Astrocyte (in vitro differentiated cells and primary cell): ENCODE results near the gene BICDL2. TPM values are rescaled to one million over a fixed set of nuclear protein-coding genes. Genes with fewer than 3 reads are reported as not detected.
"Not testable (repeated sequence)": the region's sequence is repeated elsewhere in the genome, so short reads cannot be mapped to it uniquely, and the experiment has no call there.

Source experiments
- DNase-seq: peaks from one replicate; pipeline ENCODE4 v3.0.0-alpha.2; 2010; ENCODE audit warnings: low read depth
- FAIRE-seq: peaks from 2 replicates; lab custom pipeline; 2011; peaks lifted over from hg19 to GRCh38; lab: Jason Lieb, UNC
- H2AFZ ChIP-seq: 2 replicates; pipeline ENCODE4 v1.6.0; 2012; ENCODE audit warnings: low read depth, low read length, inconsistent platforms
- H3K27ac ChIP-seq: 2 replicates; pipeline ENCODE4 v1.5.1; 2011; ENCODE audit warnings: low read depth, low read length, inconsistent platforms
- H3K27me3 ChIP-seq: 2 replicates; pipeline ENCODE4 v1.6.0; 2011; ENCODE audit warnings: low read length, inconsistent platforms; ENCODE audit not compliant: insufficient read depth
- H3K36me3 ChIP-seq: 2 replicates; pipeline ENCODE4 v1.5.1; 2011; ENCODE audit warnings: low read length, inconsistent platforms; ENCODE audit not compliant: insufficient read depth
- H3K4me1 ChIP-seq: 2 replicates; pipeline ENCODE4 v1.5.1; 2011; ENCODE audit warnings: low read length, inconsistent platforms; ENCODE audit not compliant: insufficient read depth
- H3K4me2 ChIP-seq: 2 replicates; pipeline ENCODE4 v1.6.0; 2012; ENCODE audit warnings: low read length, inconsistent platforms
- H3K4me3 ChIP-seq: 2 replicates; pipeline ENCODE4 v1.5.1; 2011; ENCODE audit warnings: low read depth, mild to moderate bottlenecking, low read length, inconsistent platforms; ENCODE audit not compliant: insufficient read depth
- H3K79me2 ChIP-seq: 2 replicates; pipeline ENCODE4 v1.6.0; 2012; ENCODE audit warnings: mild to moderate bottlenecking, low read length, inconsistent platforms; ENCODE audit not compliant: insufficient read depth
- H3K9ac ChIP-seq: 2 replicates; pipeline ENCODE4 v1.6.0; 2012; ENCODE audit warnings: mild to moderate bottlenecking, low read length, inconsistent platforms
- H3K9me3 ChIP-seq: 2 replicates; pipeline ENCODE4 v1.5.1; 2012; ENCODE audit warnings: low read depth, mild to moderate bottlenecking, low read length, inconsistent platforms; ENCODE audit not compliant: insufficient read depth
- H4K20me1 ChIP-seq: 2 replicates; pipeline ENCODE4 v1.6.0; 2012; ENCODE audit warnings: low read length, inconsistent platforms; ENCODE audit not compliant: insufficient read depth
- H3K27ac Mint-ChIP-seq: one replicate; pipeline ENCODE4 v1.8.0; 2021; ENCODE audit warnings: mild to moderate bottlenecking, mixed read lengths; ENCODE audit not compliant: unreplicated experiment
- H3K27me3 Mint-ChIP-seq: one replicate; pipeline ENCODE4 v1.8.0; 2021; ENCODE audit warnings: low read depth, mixed read lengths; ENCODE audit not compliant: unreplicated experiment
- H3K36me3 Mint-ChIP-seq: one replicate; pipeline ENCODE4 v1.8.0; 2021; ENCODE audit warnings: low read depth, mixed read lengths; ENCODE audit not compliant: unreplicated experiment
- H3K4me1 Mint-ChIP-seq: one replicate; pipeline ENCODE4 v1.8.0; 2021; ENCODE audit warnings: low read depth, mixed read lengths; ENCODE audit not compliant: unreplicated experiment
- H3K4me3 Mint-ChIP-seq: one replicate; pipeline ENCODE4 v1.8.0; 2021; ENCODE audit warnings: mild to moderate bottlenecking, moderate library complexity, mixed read lengths; ENCODE audit not compliant: unreplicated experiment
- H3K9me3 Mint-ChIP-seq: one replicate; pipeline ENCODE4 v1.8.0; 2021; ENCODE audit warnings: mild to moderate bottlenecking, mixed read lengths; ENCODE audit not compliant: unreplicated experiment
- EZH2 ChIP-seq: IDR thresholded peaks from 2 replicates; pipeline ENCODE4 v1.6.1; 2012; ENCODE audit warnings: mild to moderate bottlenecking, low read length, inconsistent platforms; ENCODE audit not compliant: insufficient read depth
- total RNA-seq: library from RNA; stranded (reverse); gene quantifications from 2 replicates; pipeline ENCODE4 v1.2.1, GENCODE V29; 2021
- TF ChIP-seq, protein P1 (sequence below): IDR thresholded peaks from 2 replicates; pipeline ENCODE4 v1.5.1; 2011; ENCODE audit warnings: low read depth, mild to moderate bottlenecking, inconsistent platforms, low read length, moderate library complexity; ENCODE audit not compliant: insufficient read depth

The BICDL2 gene
- total RNA-seq, 1 donor from 2014 or later: 0.16 TPM

DNA sequence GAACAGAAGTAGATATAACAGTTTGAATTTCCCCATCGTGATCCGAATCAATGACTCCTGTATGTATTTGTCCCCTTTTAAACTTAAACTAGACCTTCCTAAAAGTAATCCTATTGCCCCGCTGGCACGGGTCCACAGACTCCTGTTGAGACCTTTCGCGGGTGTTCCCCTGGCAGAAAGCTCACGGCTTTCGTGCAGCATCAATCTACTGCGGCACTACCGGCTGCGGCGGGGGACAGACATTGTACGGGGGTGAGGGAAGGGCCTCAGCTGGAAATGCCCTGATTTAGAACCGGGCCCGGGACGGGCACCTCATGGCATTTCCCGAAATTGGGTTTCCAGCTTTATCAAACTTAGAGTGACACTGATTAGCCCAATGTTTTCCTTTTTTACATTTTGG lies 43.3 kb upstream of the BICDL2 start:
- Mint-ChIP-seq H3K27ac (no peak overlapping the region), H3K4me3 (no peak overlapping the region), H3K36me3 (no peaks in the 10 kb centered on the region), H3K4me1 (no peaks in the 10 kb centered on the region), H3K9me3 (peaks cover 11% of the 10 kb centered on the region), H3K27me3 (peaks cover 27% of the 10 kb centered on the region)
- Histone ChIP-seq H2AFZ (no peak overlapping the region), H3K36me3 (no peaks in the 10 kb centered on the region), H3K4me3 (no peak overlapping the region), H3K9me3 (no peaks in the 10 kb centered on the region), H4K20me1 (no peaks in the 10 kb centered on the region), H3K27ac (no peak overlapping the region), H3K4me2 (no peak overlapping the region), H3K9ac (no peak overlapping the region), H3K27me3 (peaks cover 22% of the 10 kb centered on the region), H3K79me2 (no peaks in the 10 kb centered on the region), H3K4me1 (no peaks in the 10 kb centered on the region)
- TF ChIP-seq, protein P1, sequence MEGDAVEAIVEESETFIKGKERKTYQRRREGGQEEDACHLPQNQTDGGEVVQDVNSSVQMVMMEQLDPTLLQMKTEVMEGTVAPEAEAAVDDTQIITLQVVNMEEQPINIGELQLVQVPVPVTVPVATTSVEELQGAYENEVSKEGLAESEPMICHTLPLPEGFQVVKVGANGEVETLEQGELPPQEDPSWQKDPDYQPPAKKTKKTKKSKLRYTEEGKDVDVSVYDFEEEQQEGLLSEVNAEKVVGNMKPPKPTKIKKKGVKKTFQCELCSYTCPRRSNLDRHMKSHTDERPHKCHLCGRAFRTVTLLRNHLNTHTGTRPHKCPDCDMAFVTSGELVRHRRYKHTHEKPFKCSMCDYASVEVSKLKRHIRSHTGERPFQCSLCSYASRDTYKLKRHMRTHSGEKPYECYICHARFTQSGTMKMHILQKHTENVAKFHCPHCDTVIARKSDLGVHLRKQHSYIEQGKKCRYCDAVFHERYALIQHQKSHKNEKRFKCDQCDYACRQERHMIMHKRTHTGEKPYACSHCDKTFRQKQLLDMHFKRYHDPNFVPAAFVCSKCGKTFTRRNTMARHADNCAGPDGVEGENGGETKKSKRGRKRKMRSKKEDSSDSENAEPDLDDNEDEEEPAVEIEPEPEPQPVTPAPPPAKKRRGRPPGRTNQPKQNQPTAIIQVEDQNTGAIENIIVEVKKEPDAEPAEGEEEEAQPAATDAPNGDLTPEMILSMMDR: no peak
- no peak for TF ChIP-seq EZH2
- DNase-seq: no peak
- no peak for FAIRE-seq

DNA sequence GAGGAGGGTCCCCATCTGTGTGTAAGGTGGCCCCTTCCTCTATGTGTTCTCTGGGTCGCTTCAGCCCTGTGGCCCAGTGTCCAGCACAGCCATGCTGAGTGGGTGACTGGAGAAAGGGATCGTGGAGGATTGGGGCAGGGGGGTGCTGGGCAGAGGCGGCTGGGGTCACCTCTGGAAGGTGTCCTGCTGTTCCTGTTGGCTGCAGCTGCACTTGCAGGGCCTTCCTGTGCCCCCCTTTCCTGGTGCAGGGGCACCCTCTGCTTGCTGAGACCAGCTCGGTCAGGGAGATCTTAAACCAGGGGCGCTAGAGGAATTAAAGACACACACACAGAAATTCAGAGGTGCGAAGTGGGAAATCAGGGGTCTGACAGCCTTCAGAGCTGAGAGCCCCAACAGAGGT lies 39.8 kb upstream of the BICDL2 start:
- TF ChIP-seq, protein P1: no peak
- no peak for TF ChIP-seq EZH2
- Histone ChIP-seq H3K27me3 (peaks cover 24% of the 10 kb centered on the region), H3K36me3 (no peaks in the 10 kb centered on the region), H3K9me3 (no peaks in the 10 kb centered on the region), H3K4me3 (no peak overlapping the region), H3K79me2 (no peaks in the 10 kb centered on the region), H3K4me1 (no peaks in the 10 kb centered on the region), H3K27ac (no peak overlapping the region), H3K9ac (no peak overlapping the region), H2AFZ (no peak overlapping the region), H4K20me1 (no peaks in the 10 kb centered on the region), H3K4me2 (no peak overlapping the region)
- no peak for DNase-seq
- Mint-ChIP-seq H3K36me3 (no peaks in the 10 kb centered on the region), H3K4me3 (no peak overlapping the region), H3K9me3 (peaks cover 13% of the 10 kb centered on the region), H3K27me3 (peaks cover 47% of the 10 kb centered on the region), H3K4me1 (no peaks in the 10 kb centered on the region), H3K27ac (no peak overlapping the region)
- no peak for FAIRE-seq

DNA sequence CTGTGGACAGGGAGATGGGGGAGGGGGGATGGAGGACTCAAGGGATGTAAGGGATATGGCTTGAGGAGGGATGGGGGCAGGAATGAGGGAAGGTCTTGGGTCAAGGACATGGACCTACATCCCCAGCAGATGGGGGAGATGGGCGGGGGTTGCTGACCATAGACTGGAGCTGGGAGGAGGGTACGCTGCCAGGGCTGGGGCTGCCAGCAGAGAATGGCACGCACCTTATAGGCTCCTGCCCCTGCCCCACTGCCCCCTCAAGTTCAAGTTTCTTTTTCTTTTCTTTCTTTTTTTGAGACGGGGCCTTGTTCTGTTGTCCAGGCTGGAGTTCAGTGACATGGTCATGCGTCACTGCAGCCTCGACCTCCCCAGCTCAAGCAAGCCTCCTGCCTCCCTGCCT lies 39.2 kb upstream of the BICDL2 start:
- not testable (repeated sequence) for DNase-seq, H3K4me1 Mint-ChIP-seq, H3K4me3 ChIP-seq, H3K4me2 ChIP-seq, H3K9ac ChIP-seq, H3K79me2 ChIP-seq, H3K4me3 Mint-ChIP-seq, FAIRE-seq, H4K20me1 ChIP-seq, H3K36me3 Mint-ChIP-seq, H3K4me1 ChIP-seq, H3K9me3 ChIP-seq, H3K27ac Mint-ChIP-seq, H3K27ac ChIP-seq, H3K36me3 ChIP-seq, H2AFZ ChIP-seq
- Mint-ChIP-seq H3K27me3 (peaks cover 45% of the 10 kb centered on the region), H3K9me3 (peaks cover 13% of the 10 kb centered on the region)
- H3K27me3 ChIP-seq: peaks cover 22% of the 10 kb centered on the region
